Caco-2 (cell line): ENCODE results near the gene BFAR. TPM values are rescaled to one million over a fixed set of nuclear protein-coding genes. Genes with fewer than 3 reads are reported as not detected.

Experiments used
- BruUV-seq: library from RNA; stranded (reverse); fragments of 400-500 nt; replicated peaks from 2 replicates; lab custom pipeline; 2021; lab: Mats Ljungman, UMichigan
- CTCF ChIA-PET: fragments of 300-600 bp; sonication (Branson Sonifier 250); formaldehyde crosslinking; loops from one replicate; lab custom pipeline; 2022; ENCODE audit warnings: antibody characterized with exemption; lab: Charles Lee
- POLR2A ChIA-PET: fragments of 300-600 bp; sonication (Branson Sonifier 250); formaldehyde crosslinking; loops from one replicate; lab custom pipeline; 2022; ENCODE audit warnings: antibody characterized with exemption; lab: Charles Lee
- DNase-seq, 2 experiments: peaks; one replicate each; pipeline versions ENCODE4 v3.0.0 to v3.0.0-alpha.2; 2020 to 2022
- H3K27me3 ChIP-seq: replicated peaks from 2 replicates; pipeline ENCODE4 v1.6.0; 2011; ENCODE audit warnings: low read length; ENCODE audit not compliant: control insufficient read depth, insufficient read depth
- H3K36me3 ChIP-seq: 2 replicates; pipeline ENCODE4 v1.5.1; 2011; ENCODE audit warnings: low read length; ENCODE audit not compliant: control insufficient read depth, insufficient read depth
- H3K4me1 ChIP-seq: fragments of 250-450 bp; sonication (Bioruptor Pico); 2 replicates; pipeline ENCODE4 v1.5.1; 2020; ENCODE audit warnings: mild to moderate bottlenecking
- H3K4me3 ChIP-seq: 2 replicates; pipeline ENCODE4 v1.5.1; 2011; ENCODE audit warnings: low read depth, mild to moderate bottlenecking, control low read depth, low read length
- H3K9me3 ChIP-seq: fragments of 250-450 bp; sonication (Bioruptor Pico); 2 replicates; pipeline ENCODE4 v1.5.1; 2020; ENCODE audit warnings: mild to moderate bottlenecking, moderate library complexity
- H3K27ac Mint-ChIP-seq: one replicate; pipeline ENCODE4 v1.8.0; 2022; ENCODE audit warnings: mixed read lengths; ENCODE audit not compliant: unreplicated experiment
- H3K27me3 Mint-ChIP-seq: one replicate; pipeline ENCODE4 v1.8.0; 2022; ENCODE audit warnings: mixed read lengths; ENCODE audit not compliant: insufficient read depth, unreplicated experiment
- H3K36me3 Mint-ChIP-seq: one replicate; pipeline ENCODE4 v1.8.0; 2022; ENCODE audit warnings: mild to moderate bottlenecking, mixed read lengths; ENCODE audit not compliant: insufficient read depth, unreplicated experiment
- H3K4me1 Mint-ChIP-seq: one replicate; pipeline ENCODE4 v1.8.0; 2022; ENCODE audit warnings: low read depth, mixed read lengths; ENCODE audit not compliant: unreplicated experiment
- H3K4me3 Mint-ChIP-seq: one replicate; pipeline ENCODE4 v1.8.0; 2022; ENCODE audit warnings: mild to moderate bottlenecking, moderate library complexity, mixed read lengths; ENCODE audit not compliant: unreplicated experiment
- H3K9me3 Mint-ChIP-seq: one replicate; pipeline ENCODE4 v1.8.0; 2022; ENCODE audit warnings: mixed read lengths; ENCODE audit not compliant: unreplicated experiment
- CTCF ChIP-seq, 2 experiments: fragments of 200-600 bp in 1 of 2; IDR thresholded peaks; 1 replicate in 1 of 2; 2 replicates in 1 of 2; pipeline versions ENCODE4 v1.5.1 to v1.8.0; 2011 to 2022; ENCODE audit warnings: antibody characterized with exemption in 1 of 2, control low read depth in 1 of 2, inconsistent platforms in 1 of 2, low read depth in 1 of 2, low read length in 1 of 2, mild to moderate bottlenecking in 1 of 2, moderate library complexity in 1 of 2; ENCODE audit not compliant: insufficient read depth in 1 of 2, severe bottlenecking in 1 of 2, unreplicated experiment in 1 of 2
- intact Hi-C: fragments of 100-400 bp; cut with micrococcal nuclease; formaldehyde crosslinking; loops from one replicate; pipeline ENCODE4 v1.10.0; 2022; ENCODE audit not compliant: unreplicated experiment
- total RNA-seq: library from RNA; stranded (reverse); gene quantifications from 2 replicates; pipeline ENCODE4 v1.2.3, GENCODE V29; 2022

BFAR gene
- total RNA-seq, 1 experiment from 2014 or later = 42.7 TPM

GRCh38 chr16:14640538-14640937 is 7.8 kb downstream of the BFAR start:
- no peak overlapping the region for H3K4me3 Mint-ChIP-seq

DNA sequence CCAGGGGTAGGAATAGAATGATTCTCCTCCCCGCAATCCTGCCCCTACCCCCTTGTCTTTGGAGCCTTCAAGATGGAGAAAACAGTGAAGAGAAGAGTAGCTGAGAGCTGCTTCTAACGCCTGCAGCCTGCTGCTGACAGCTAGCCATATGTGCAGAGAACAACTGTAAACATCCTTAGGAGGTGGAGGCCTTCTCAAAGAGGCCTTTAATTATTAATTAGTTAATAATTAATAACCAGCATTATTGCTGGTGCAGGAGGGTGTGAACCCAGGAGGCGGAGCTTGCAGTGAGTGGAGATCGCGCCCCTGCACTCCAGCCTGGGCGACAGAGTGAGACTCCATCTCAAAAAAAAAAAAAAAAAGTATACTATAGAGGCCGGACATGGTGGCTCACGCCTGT is 8.5 kb downstream of the BFAR start:
- POLR2A ChIA-PET = no interaction called here
- H3K27me3 Mint-ChIP-seq = no peaks in the 10 kb centered on the region
- Histone ChIP-seq H3K4me3 (no peak overlapping the region), H3K9me3 (no peaks in the 10 kb centered on the region), H3K27me3 (no peaks in the 10 kb centered on the region), H3K4me1 (peaks cover 11% of the 10 kb centered on the region), H3K36me3 (no peaks in the 10 kb centered on the region; the same call in 1 of the 2 replicates)
- CTCF ChIA-PET = no interaction called here
- TF ChIP-seq CTCF (IDR thresholded peaks at IDR 0.05; ENCODE audit: insufficient read depth in 1 of 2, low read depth in 1 of 2, low read length in 1 of 2, severe bottlenecking in 1 of 2, unreplicated experiment in 1 of 2) = no peak
- BruUV-seq = no TSS peak
- no peaks in the 10 kb centered on the region for H3K9me3 Mint-ChIP-seq
- no peak for DNase-seq
- peaks cover 43% of the 10 kb centered on the region for H3K36me3 Mint-ChIP-seq
- no peak overlapping the region for H3K27ac Mint-ChIP-seq
- H3K4me3 Mint-ChIP-seq = no peak overlapping the region
- peaks cover 3% of the 10 kb centered on the region for H3K4me1 Mint-ChIP-seq
- intact Hi-C loops = no loop called here

More at GRCh38 chr16:14640538-14640937, 7.8 kb downstream of the BFAR start:
- Histone ChIP-seq H3K36me3 (no peaks in the 10 kb centered on the region; the same call in 1 of the 2 replicates), H3K4me3 (no peak overlapping the region), H3K9me3 (no peaks in the 10 kb centered on the region), H3K4me1 (peaks cover 15% of the 10 kb centered on the region), H3K27me3 (no peaks in the 10 kb centered on the region)
- CTCF ChIA-PET = no interaction called here
- no TSS peak for BruUV-seq
- POLR2A ChIA-PET = no interaction called here
- peaks cover 8% of the 10 kb centered on the region for H3K4me1 Mint-ChIP-seq
- TF ChIP-seq CTCF (IDR thresholded peaks at IDR 0.05; ENCODE audit: insufficient read depth in 1 of 2, low read depth in 1 of 2, low read length in 1 of 2, severe bottlenecking in 1 of 2, unreplicated experiment in 1 of 2) = no peak
- H3K36me3 Mint-ChIP-seq = peaks cover 36% of the 10 kb centered on the region
- no peak for DNase-seq
- intact Hi-C loops = no loop called here
- no peak overlapping the region for H3K27ac Mint-ChIP-seq
- no peaks in the 10 kb centered on the region for H3K9me3 Mint-ChIP-seq
- H3K27me3 Mint-ChIP-seq = no peaks in the 10 kb centered on the region

DNA sequence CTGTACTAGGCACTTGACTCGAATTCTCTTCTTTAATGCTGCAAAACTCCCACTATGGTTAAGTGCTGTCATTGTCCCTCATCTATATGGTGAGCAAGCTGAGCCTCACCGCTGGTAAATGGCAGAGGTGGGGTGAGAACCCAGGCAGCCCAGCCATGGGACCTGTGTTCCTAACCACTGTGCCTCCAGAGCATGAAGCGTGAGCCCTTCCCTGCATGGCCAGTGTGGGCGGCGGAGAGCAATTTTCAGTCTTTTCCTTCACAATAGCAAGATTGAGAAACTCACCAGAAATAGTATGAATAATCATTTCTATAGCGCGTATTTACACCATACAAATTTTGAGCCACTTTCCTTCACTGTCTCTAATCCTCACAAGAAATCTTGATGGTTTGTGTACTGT is 9.2 kb downstream of the BFAR start:
- intact Hi-C loops = no loop called here
- Mint-ChIP-seq H3K27ac (no peak overlapping the region), H3K36me3 (peaks cover 48% of the 10 kb centered on the region), H3K4me1 (no peaks in the 10 kb centered on the region), H3K9me3 (no peaks in the 10 kb centered on the region), H3K4me3 (no peak overlapping the region), H3K27me3 (no peaks in the 10 kb centered on the region)
- ChIA-PET POLR2A (no interaction called here), CTCF (no interaction called here)
- Histone ChIP-seq H3K4me3 (no peak overlapping the region), H3K4me1 (peaks cover 7% of the 10 kb centered on the region), H3K27me3 (no peaks in the 10 kb centered on the region), H3K36me3 (no peaks in the 10 kb centered on the region; the same call in 1 of the 2 replicates), H3K9me3 (no peaks in the 10 kb centered on the region)
- no TSS peak for BruUV-seq
- no peak for DNase-seq
- no peak for TF ChIP-seq CTCF (IDR thresholded peaks at IDR 0.05; ENCODE audit: insufficient read depth in 1 of 2, low read depth in 1 of 2, low read length in 1 of 2, severe bottlenecking in 1 of 2, unreplicated experiment in 1 of 2)
